ENCODE results near the gene UNC13B.

DNA sequence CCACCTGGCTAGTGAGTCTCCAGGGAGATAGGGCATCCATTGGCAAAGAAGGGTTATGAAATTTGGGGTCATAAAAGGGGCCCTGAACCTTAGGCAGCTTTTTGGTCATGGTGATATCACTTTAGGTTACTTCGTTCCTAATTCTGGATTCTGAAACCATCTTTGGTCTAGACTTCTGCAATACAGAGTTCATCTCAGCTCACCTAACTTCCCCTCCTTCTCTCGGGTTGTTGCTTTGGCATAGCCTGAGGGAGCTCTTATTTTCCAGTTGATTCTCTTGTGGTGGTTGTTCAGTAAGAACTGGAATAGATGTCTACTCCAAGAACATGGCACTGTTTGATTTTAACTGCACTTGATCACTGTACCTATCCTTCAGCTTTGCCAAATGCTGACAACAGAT, 179.2 kb downstream of the UNC13B start:
- TF ChIP-seq, protein P1, sequence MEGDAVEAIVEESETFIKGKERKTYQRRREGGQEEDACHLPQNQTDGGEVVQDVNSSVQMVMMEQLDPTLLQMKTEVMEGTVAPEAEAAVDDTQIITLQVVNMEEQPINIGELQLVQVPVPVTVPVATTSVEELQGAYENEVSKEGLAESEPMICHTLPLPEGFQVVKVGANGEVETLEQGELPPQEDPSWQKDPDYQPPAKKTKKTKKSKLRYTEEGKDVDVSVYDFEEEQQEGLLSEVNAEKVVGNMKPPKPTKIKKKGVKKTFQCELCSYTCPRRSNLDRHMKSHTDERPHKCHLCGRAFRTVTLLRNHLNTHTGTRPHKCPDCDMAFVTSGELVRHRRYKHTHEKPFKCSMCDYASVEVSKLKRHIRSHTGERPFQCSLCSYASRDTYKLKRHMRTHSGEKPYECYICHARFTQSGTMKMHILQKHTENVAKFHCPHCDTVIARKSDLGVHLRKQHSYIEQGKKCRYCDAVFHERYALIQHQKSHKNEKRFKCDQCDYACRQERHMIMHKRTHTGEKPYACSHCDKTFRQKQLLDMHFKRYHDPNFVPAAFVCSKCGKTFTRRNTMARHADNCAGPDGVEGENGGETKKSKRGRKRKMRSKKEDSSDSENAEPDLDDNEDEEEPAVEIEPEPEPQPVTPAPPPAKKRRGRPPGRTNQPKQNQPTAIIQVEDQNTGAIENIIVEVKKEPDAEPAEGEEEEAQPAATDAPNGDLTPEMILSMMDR (IDR thresholded peaks at IDR 0.05), result no peak
- TF ChIP-seq POLR2A (IDR thresholded peaks at IDR 0.05), result no peak
